Prostate gland (tissue), 2 donors: ENCODE data around the gene HPS1. TPM values are rescaled to one million over a fixed set of nuclear protein-coding genes. Genes with fewer than 3 reads are reported as not detected.

Experiments
- DNase-seq: peaks from one replicate; pipeline ENCODE4 v3.0.0-alpha.2; 2019; ENCODE audit warnings: low spot score
- H3K27ac ChIP-seq, 2 donors: fragments of 200-600 bp; sonication (generic); 2 replicates each; pipeline ENCODE4 v1.5.1; 2017 to 2019
- H3K27me3 ChIP-seq: fragments of 200-600 bp; sonication (generic); replicated peaks from 2 replicates; pipeline ENCODE4 v1.5.1; 2019; ENCODE audit not compliant: insufficient read depth
- H3K36me3 ChIP-seq, 2 donors: fragments of 200-600 bp; sonication (generic); 1 replicate in 1 of 2; 2 replicates in 1 of 2; pipeline versions ENCODE4 v1.5.1 to v1.8.1; 2017 to 2019
- H3K4me1 ChIP-seq: fragments of 200-600 bp; sonication (generic); replicated peaks from 2 replicates; pipeline ENCODE4 v1.5.1; 2019
- H3K4me3 ChIP-seq, 2 donors: fragments of 200-600 bp; sonication (generic); 2 replicates each; pipeline ENCODE4 v1.5.1; 2017 to 2019
- H3K9me3 ChIP-seq: fragments of 200-600 bp; sonication (generic); 2 replicates; pipeline ENCODE4 v1.5.1; 2017
- CTCF ChIP-seq, 4 experiments: fragments of 200-600 bp in 2 of 4; fragments of 450-650 bp in 2 of 4; sonication (generic) in 2 of 4; IDR thresholded peaks; 1 replicate in 3 of 4; 2 replicates in 1 of 4; pipeline ENCODE4 v1.5.1; 2016 to 2019; ENCODE audit warnings: antibody characterized with exemption in 4 of 4, mild to moderate bottlenecking in 2 of 4, moderate library complexity in 2 of 4
- POLR2A ChIP-seq: fragments of 450-650 bp; IDR thresholded peaks from one replicate; pipeline ENCODE4 v1.6.1; 2016; ENCODE audit warnings: antibody characterized with exemption, mild to moderate bottlenecking
- POLR2AphosphoS5 ChIP-seq: sonication (generic); formaldehyde crosslinking; IDR thresholded peaks from one replicate; pipeline ENCODE4 v1.6.1; 2017; ENCODE audit warnings: antibody characterized with exemption
- WGBS: methylation state at CpG from one replicate; pipeline ENCODE4 v1.1.5; 2018; 5-methylcytosine and 5-hydroxymethylcytosine counted together
- intact Hi-C: fragments of 100-400 bp; cut with DNase I; formaldehyde crosslinking; loops from one replicate; pipeline ENCODE4 v1.14.2; 2022
- total RNA-seq, 2 donors: library from RNA; depleted of rRNA; stranded (reverse); fragments of >200 nt; gene quantifications; one replicate each; pipeline ENCODE4 v1.1.0, GENCODE V29; 2016

Gene HPS1
- total RNA-seq, 2 donors from 2014 or later, result 59.9 to 93.6 TPM

GRCh38 chr10:98432330-98432729 is 14.4 kb downstream of the HPS1 start:
- intact Hi-C loops, result no loop called here
- DNase-seq, result no peak
- Histone ChIP-seq H3K27me3 (no peaks in the 10 kb centered on the region), H3K4me3 (no peak overlapping the region), H3K4me1 (no peaks in the 10 kb centered on the region), H3K9me3 (no peaks in the 10 kb centered on the region), H3K36me3 (peaks cover 10 to 16% of the 10 kb centered on the region in 2 donors), H3K27ac (no peak overlapping the region)
- TF ChIP-seq POLR2A (no peak), CTCF (IDR thresholded peaks at IDR 0.05) (no peak), POLR2AphosphoS5 (no peak)
- 100% methylated on average over 1 of the region's 1 CpG for WGBS

GRCh38 chr10:98431016-98431415 is 15.7 kb downstream of the HPS1 start:
- no peak for TF ChIP-seq POLR2AphosphoS5
- TF ChIP-seq POLR2A, result no peak
- no peaks in the 10 kb centered on the region for H3K4me1 ChIP-seq
- intact Hi-C loops, result no loop called here
- no peak for DNase-seq
- peaks cover 10 to 16% of the 10 kb centered on the region in 2 donors for H3K36me3 ChIP-seq
- 88% methylated on average over 8 of the region's 8 CpGs for WGBS
- H3K4me3 ChIP-seq, result no peak overlapping the region
- no peaks in the 10 kb centered on the region for H3K27me3 ChIP-seq
- H3K27ac ChIP-seq, result no peak overlapping the region
- H3K9me3 ChIP-seq, result no peaks in the 10 kb centered on the region

GRCh38 chr10:98430427-98430826 is 16.3 kb downstream of the HPS1 start:
- no peak for DNase-seq
- Histone ChIP-seq H3K9me3 (no peaks in the 10 kb centered on the region), H3K27me3 (no peaks in the 10 kb centered on the region), H3K4me3 (no peak overlapping the region), H3K36me3 (peaks cover 10 to 16% of the 10 kb centered on the region in 2 donors), H3K27ac (no peak overlapping the region), H3K4me1 (no peaks in the 10 kb centered on the region)
- intact Hi-C loops, result no loop called here
- no peak for TF ChIP-seq CTCF (IDR thresholded peaks at IDR 0.05)
- TF ChIP-seq POLR2A, result no peak
- TF ChIP-seq POLR2AphosphoS5, result no peak
- 98% methylated on average over 8 of the region's 8 CpGs for WGBS

GRCh38 chr10:98429320-98430072 is 17.2 kb downstream of the HPS1 start:
- intact Hi-C loops, result no loop called here
- peaks cover 10% of the 10 kb centered on the region in 2 donors for H3K36me3 ChIP-seq
- H3K4me1 ChIP-seq, result no peaks in the 10 kb centered on the region
- no peaks in the 10 kb centered on the region for H3K9me3 ChIP-seq
- WGBS, result 93% methylated on average over 22 of the region's 22 CpGs
- TF ChIP-seq CTCF (IDR thresholded peaks at IDR 0.05), result no peak
- no peak for TF ChIP-seq POLR2AphosphoS5
- no peak for TF ChIP-seq POLR2A
- H3K27me3 ChIP-seq, result no peaks in the 10 kb centered on the region
- H3K27ac ChIP-seq, result no peak overlapping the region
- no peak overlapping the region for H3K4me3 ChIP-seq
- DNase-seq, result no peak

- intact Hi-C loops, result no loop called here
These were observed 19.7 kb downstream of the HPS1 start for GRCh38 chr10:98427011-98427515.

More at GRCh38 chr10:98427011-98427515, 19.7 kb downstream of the HPS1 start:
- TF ChIP-seq POLR2A (no peak), POLR2AphosphoS5 (no peak), CTCF (IDR thresholded peaks at IDR 0.05) (no peak)
- Histone ChIP-seq H3K4me3 (no peak overlapping the region), H3K27ac (no peak overlapping the region), H3K27me3 (no peaks in the 10 kb centered on the region), H3K36me3 (peaks cover 0 to 10% of the 10 kb centered on the region in 2 donors), H3K9me3 (no peaks in the 10 kb centered on the region), H3K4me1 (no peaks in the 10 kb centered on the region)
- DNase-seq, result no peak
- WGBS, result 98% methylated on average over 6 of the region's 7 CpGs
